ENCODE results near the gene POPDC3. TPM values are rescaled to one million over a fixed set of nuclear protein-coding genes. Genes with fewer than 3 reads are reported as not detected.

Gene POPDC3
- total and polyA plus RNA-seq, 2 of the 4 experiments (the other 2 are of a cell fraction) = 22.7 to 25.8 TPM

- H3K4me2 ChIP-seq (ENCODE audit: low read depth, low read length) = no peak overlapping the region
- DNase-seq = no peak
- no peak overlapping the region for H3K23ac ChIP-seq (ENCODE audit: low read depth, low read length)
- H3K9me1 ChIP-seq (ENCODE audit: insufficient read depth, low read length) = no peaks in the 10 kb centered on the region
- H3K79me1 ChIP-seq (ENCODE audit: low read depth in 1 of 2, low read length in 2 of 2) = no peaks in the 10 kb centered on the region
- H4K5ac ChIP-seq (ENCODE audit: low read depth, low read length) = no peak overlapping the region
- no peak overlapping the region for H2AFZ ChIP-seq (replicated peaks; ENCODE audit: low read length, poor library complexity)
- ATAC-seq (ENCODE audit: low read depth) = no peak
- CTCF ChIA-PET = interaction anchor here (0.5 kb wide), 1 partner anchor 36 kb away, joined by 4 read pairs; no protein-coding TSS in a partner anchor
- no peak overlapping the region for H4K8ac ChIP-seq (ENCODE audit: low read depth in 2 of 2, low read length in 2 of 2)
- H3K27ac ChIP-seq (ENCODE audit: insufficient read depth, low read length) = no peak overlapping the region
- no peak overlapping the region for H3K14ac ChIP-seq (replicated peaks; ENCODE audit: low read depth, low read length)
- peaks cover 2% of the 10 kb centered on the region for H3K36me3 ChIP-seq (ENCODE audit: control insufficient read depth, insufficient read depth, low read length)
- H3K9me3 ChIP-seq (ENCODE audit: control insufficient read depth, insufficient read depth, low read length) = no peaks in the 10 kb centered on the region
- in situ Hi-C loops (cut with MboI; ENCODE audit: low sequenced_read_pairs) (no loop called here), dilution Hi-C loops (cut with HindIII; ENCODE audit: low sequenced_read_pairs, unreplicated experiment) (no loop called here), intact Hi-C loops (cut with micrococcal nuclease) (no loop called here)
- no peaks in the 10 kb centered on the region for H4K20me1 ChIP-seq (ENCODE audit: insufficient read depth, low read length)
- no peak overlapping the region for H3K4me3 ChIP-seq (ENCODE audit: insufficient read depth, low read depth, low read length)
- H3K9ac ChIP-seq (ENCODE audit: low read depth, low read length) = no peak overlapping the region
- H3K4ac ChIP-seq (ENCODE audit: low read depth, low read length) = no peak overlapping the region
- no peak overlapping the region for H3K56ac ChIP-seq (ENCODE audit: extremely low read depth, insufficient read depth, low read length)
- no peaks in the 10 kb centered on the region for H3K4me1 ChIP-seq (ENCODE audit: control insufficient read depth, insufficient read depth, low read length)
- H2BK120ac ChIP-seq (ENCODE audit: low read depth, low read length) = no peak overlapping the region
- no peak overlapping the region for H2AK5ac ChIP-seq (ENCODE audit: low read depth, low read length)
- POLR2A ChIA-PET (ENCODE audit: unreplicated experiment) = no interaction called here
- H2BK15ac ChIP-seq (ENCODE audit: low read depth, low read length) = no peak overlapping the region
- H2BK20ac ChIP-seq (ENCODE audit: low read depth, low read length) = no peak overlapping the region
- H4K91ac ChIP-seq (ENCODE audit: insufficient read depth, low read depth, low read length) = no peak overlapping the region
- H3K18ac ChIP-seq (ENCODE audit: low read depth, low read length) = no peak overlapping the region
- no peaks in the 10 kb centered on the region for H3K27me3 ChIP-seq (ENCODE audit: control insufficient read depth, insufficient read depth, low read length)
- H2AK9ac ChIP-seq (replicated peaks; ENCODE audit: low read depth, low read length, poor library complexity) = no peak overlapping the region
- TF ChIP-seq, protein P1, sequence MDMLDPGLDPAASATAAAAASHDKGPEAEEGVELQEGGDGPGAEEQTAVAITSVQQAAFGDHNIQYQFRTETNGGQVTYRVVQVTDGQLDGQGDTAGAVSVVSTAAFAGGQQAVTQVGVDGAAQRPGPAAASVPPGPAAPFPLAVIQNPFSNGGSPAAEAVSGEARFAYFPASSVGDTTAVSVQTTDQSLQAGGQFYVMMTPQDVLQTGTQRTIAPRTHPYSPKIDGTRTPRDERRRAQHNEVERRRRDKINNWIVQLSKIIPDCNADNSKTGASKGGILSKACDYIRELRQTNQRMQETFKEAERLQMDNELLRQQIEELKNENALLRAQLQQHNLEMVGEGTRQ (IDR thresholded peaks at IDR 0.05; ENCODE audit: low read depth, low read length) = no peak
- TF ChIP-seq CEBPB (IDR thresholded peaks at IDR 0.05; ENCODE audit: low read depth, low read length) (no peak), POLR2A (IDR thresholded peaks at IDR 0.05; ENCODE audit: low read depth, low read length) (no peak), FOS (IDR thresholded peaks at IDR 0.05; ENCODE audit: low read depth, low read length) (no peak), NFE2L2 (IDR thresholded peaks at IDR 0.05; ENCODE audit: low read depth, low read length) (no peak), SMC3 (IDR thresholded peaks at IDR 0.05; ENCODE audit: low read depth, low read length) (no peak), CHD1 (IDR thresholded peaks at IDR 0.05; ENCODE audit: low read depth, low read length) (no peak), RFX5 (IDR thresholded peaks at IDR 0.05; ENCODE audit: low read depth, low read length) (no peak), RCOR1 (IDR thresholded peaks at IDR 0.05; ENCODE audit: insufficient replicate concordance, low read length) (no peak), MXI1 (IDR thresholded peaks at IDR 0.05; ENCODE audit: borderline replicate concordance, low read depth, low read length) (no peak), MAFK (IDR thresholded peaks at IDR 0.05; ENCODE audit: low read depth, low read length) (no peak), ELK1 (IDR thresholded peaks at IDR 0.05; ENCODE audit: borderline replicate concordance, low read depth, low read length) (no peak), RAD21 (IDR thresholded peaks at IDR 0.05; ENCODE audit: low read length) (no peak), MAZ (IDR thresholded peaks at IDR 0.05; ENCODE audit: borderline replicate concordance, low read depth, low read length) (no peak), BHLHE40 (IDR thresholded peaks at IDR 0.05; ENCODE audit: low read depth, low read length) (no peak)
- TF ChIP-seq, protein P2, sequence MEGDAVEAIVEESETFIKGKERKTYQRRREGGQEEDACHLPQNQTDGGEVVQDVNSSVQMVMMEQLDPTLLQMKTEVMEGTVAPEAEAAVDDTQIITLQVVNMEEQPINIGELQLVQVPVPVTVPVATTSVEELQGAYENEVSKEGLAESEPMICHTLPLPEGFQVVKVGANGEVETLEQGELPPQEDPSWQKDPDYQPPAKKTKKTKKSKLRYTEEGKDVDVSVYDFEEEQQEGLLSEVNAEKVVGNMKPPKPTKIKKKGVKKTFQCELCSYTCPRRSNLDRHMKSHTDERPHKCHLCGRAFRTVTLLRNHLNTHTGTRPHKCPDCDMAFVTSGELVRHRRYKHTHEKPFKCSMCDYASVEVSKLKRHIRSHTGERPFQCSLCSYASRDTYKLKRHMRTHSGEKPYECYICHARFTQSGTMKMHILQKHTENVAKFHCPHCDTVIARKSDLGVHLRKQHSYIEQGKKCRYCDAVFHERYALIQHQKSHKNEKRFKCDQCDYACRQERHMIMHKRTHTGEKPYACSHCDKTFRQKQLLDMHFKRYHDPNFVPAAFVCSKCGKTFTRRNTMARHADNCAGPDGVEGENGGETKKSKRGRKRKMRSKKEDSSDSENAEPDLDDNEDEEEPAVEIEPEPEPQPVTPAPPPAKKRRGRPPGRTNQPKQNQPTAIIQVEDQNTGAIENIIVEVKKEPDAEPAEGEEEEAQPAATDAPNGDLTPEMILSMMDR (conservative IDR thresholded peaks at IDR 0.05; ENCODE audit: low read depth, low read length) = no peak
- no peak overlapping the region for H2BK5ac ChIP-seq (ENCODE audit: low read depth, low read length, poor library complexity, severe bottlenecking)
- no TSS peak for BruUV-seq (replicated peaks)
Observed at GRCh38 chr6:105152880-105153279, 26.9 kb downstream of the POPDC3 start.

All from IMR-90 (cell line).